ENCODE data around the gene SPAG5.

The SPAG5 gene

DNA sequence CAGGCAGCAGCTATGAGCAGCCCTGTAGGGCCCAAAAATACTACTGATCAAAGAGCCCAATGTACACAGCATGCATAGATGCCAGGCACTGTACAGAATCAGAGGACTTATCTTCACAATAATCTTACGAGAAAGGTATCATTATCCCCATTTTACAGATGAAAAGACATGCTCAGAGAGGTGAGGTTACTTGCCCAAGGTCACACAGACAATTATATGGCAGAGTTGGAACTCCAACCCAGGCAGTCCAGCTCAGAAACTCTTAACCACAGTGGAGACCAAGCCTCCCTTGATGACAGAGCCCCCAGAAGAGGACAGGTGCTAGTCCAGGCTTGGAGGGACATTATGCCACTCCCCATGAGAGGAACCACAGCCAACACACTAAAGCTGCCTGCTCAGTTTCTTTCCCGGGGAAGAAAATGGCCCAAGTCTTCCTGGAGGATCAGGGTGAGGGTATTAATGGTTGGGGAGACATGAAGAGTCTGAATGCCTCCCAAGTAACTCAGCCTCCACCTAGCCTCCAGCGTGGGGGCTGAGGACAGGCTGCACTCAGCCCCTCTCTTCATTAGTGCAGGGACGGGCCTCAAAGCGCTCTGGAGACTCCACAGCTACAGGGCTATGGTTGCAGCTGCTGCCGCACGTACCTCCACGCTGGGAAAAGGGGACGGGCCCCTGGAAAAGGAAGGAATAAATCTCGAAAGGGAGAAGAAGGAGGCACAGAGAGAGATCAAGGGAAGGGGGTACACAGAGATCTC, 47.2 kb downstream of the SPAG5 start:
- H3K27ac ChIP-seq (ENCODE audit: low read length, poor library complexity, severe bottlenecking), result peak overlapping the region; percentile 10
- no peak overlapping the region for H3K14ac ChIP-seq (ENCODE audit: low read length in 2 of 2)
- no peak overlapping the region for H2BK15ac ChIP-seq (ENCODE audit: low read depth, poor library complexity, severe bottlenecking)
- H2BK120ac ChIP-seq (ENCODE audit: low read depth, low read length), result no peak overlapping the region
- peak overlapping the region in 1 of 2 experiments; percentile 40 for H3K4ac ChIP-seq (ENCODE audit: low read depth in 1 of 2, low read length in 2 of 2)
- no peak overlapping the region for H2BK5ac ChIP-seq (ENCODE audit: low read depth, low read length, poor library complexity, severe bottlenecking)
- no peak overlapping the region for H4K8ac ChIP-seq (ENCODE audit: low read length)
- peak overlapping the region; percentile 80 to 81 for H3K4me3 ChIP-seq (ENCODE audit: insufficient read depth in 1 of 2, low read depth in 1 of 2, low read length in 2 of 2)
- 16% methylated on average over 10 of the region's 10 CpGs for WGBS
- H3K9ac ChIP-seq (ENCODE audit: low read length), result peak overlapping the region; percentile 78
- no peak overlapping the region for H4K91ac ChIP-seq (ENCODE audit: low read length)
- H2BK12ac ChIP-seq (ENCODE audit: low read length in 2 of 2), result no peak overlapping the region
- peaks cover 40 to 47% of the 10 kb centered on the region in 2 experiments for H3K36me3 ChIP-seq (ENCODE audit: control insufficient read depth in 1 of 2, insufficient read depth in 2 of 2, low read depth in 1 of 2, low read length in 2 of 2)
- H3K23ac ChIP-seq (ENCODE audit: low read length in 2 of 2), result no peak overlapping the region
- no peak overlapping the region for H2AFZ ChIP-seq (ENCODE audit: low read depth, low read length)
- peak overlapping the region; percentile 80 for H3K4me2 ChIP-seq (ENCODE audit: low read length, poor library complexity, severe bottlenecking)
- H3K18ac ChIP-seq (ENCODE audit: low read depth in 1 of 2, low read length in 2 of 2), result peak overlapping the region in 1 of 2 experiments; percentile 28
- peaks cover 31% of the 10 kb centered on the region for H3K79me1 ChIP-seq (replicated peaks; ENCODE audit: low read length, poor library complexity, severe bottlenecking)
- H3K9me3 ChIP-seq (ENCODE audit: control insufficient read depth, low read length), result no peaks in the 10 kb centered on the region
- no peak overlapping the region for H2AK5ac ChIP-seq (ENCODE audit: low read length, severe bottlenecking)
- DNase-seq, result peak; percentile 51
- peaks cover 12% of the 10 kb centered on the region for H3K4me1 ChIP-seq (ENCODE audit: control insufficient read depth, insufficient read depth, low read depth, low read length)
- H3K27me3 ChIP-seq (ENCODE audit: control insufficient read depth in 1 of 2, insufficient read depth in 1 of 2, low read length in 2 of 2), result no peaks in the 10 kb centered on the region

DNA sequence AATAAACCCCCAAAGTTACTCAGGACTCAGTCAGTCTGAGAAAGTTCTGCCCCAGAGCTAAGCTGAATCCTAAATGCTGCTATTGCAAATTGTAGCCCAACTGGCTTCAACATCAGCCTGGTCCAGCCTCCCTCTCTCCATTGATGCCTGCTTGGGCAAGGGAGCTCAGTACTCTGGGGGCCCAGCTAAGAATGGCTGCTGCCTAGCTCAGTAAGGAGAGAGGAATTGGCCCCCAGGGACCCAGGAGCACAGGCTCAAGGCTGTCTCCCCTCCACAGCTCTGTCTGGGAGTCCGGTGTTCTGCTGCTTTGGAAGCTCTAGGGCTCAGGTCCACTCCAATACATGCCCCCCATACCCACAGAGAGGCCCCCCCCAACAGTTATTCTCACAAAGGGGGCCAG, 48.0 kb downstream of the SPAG5 start:
- H3K9me3 ChIP-seq (ENCODE audit: control insufficient read depth, low read length), result no peaks in the 10 kb centered on the region
- no peak overlapping the region for H3K14ac ChIP-seq (ENCODE audit: low read length in 2 of 2)
- H2BK15ac ChIP-seq (ENCODE audit: low read depth, poor library complexity, severe bottlenecking), result no peak overlapping the region
- H3K4ac ChIP-seq (ENCODE audit: low read depth in 1 of 2, low read length in 2 of 2), result no peak overlapping the region
- H3K79me1 ChIP-seq (replicated peaks; ENCODE audit: low read length, poor library complexity, severe bottlenecking), result peaks cover 31% of the 10 kb centered on the region
- H3K27ac ChIP-seq (ENCODE audit: low read length, poor library complexity, severe bottlenecking), result no peak overlapping the region
- H2BK5ac ChIP-seq (ENCODE audit: low read depth, low read length, poor library complexity, severe bottlenecking), result no peak overlapping the region
- H2AFZ ChIP-seq (ENCODE audit: low read depth, low read length), result no peak overlapping the region
- no peaks in the 10 kb centered on the region for H3K27me3 ChIP-seq (ENCODE audit: control insufficient read depth in 1 of 2, insufficient read depth in 1 of 2, low read length in 2 of 2)
- peak overlapping the region in 1 of 2 experiments; percentile 81 for H3K4me3 ChIP-seq (ENCODE audit: insufficient read depth in 1 of 2, low read depth in 1 of 2, low read length in 2 of 2)
- H3K4me1 ChIP-seq (ENCODE audit: control insufficient read depth, insufficient read depth, low read depth, low read length), result peaks cover 12% of the 10 kb centered on the region
- no peak overlapping the region for H2AK5ac ChIP-seq (ENCODE audit: low read length, severe bottlenecking)
- H3K4me2 ChIP-seq (ENCODE audit: low read length, poor library complexity, severe bottlenecking), result no peak overlapping the region
- H3K23ac ChIP-seq (ENCODE audit: low read length in 2 of 2), result no peak overlapping the region
- WGBS, result no CpG with 5 or more reads among the region's 1 CpG
- no peak overlapping the region for H2BK12ac ChIP-seq (ENCODE audit: low read length in 2 of 2)
- no peak overlapping the region for H3K18ac ChIP-seq (ENCODE audit: low read depth in 1 of 2, low read length in 2 of 2)
- no peak for DNase-seq
- H4K8ac ChIP-seq (ENCODE audit: low read length), result no peak overlapping the region
- H3K9ac ChIP-seq (ENCODE audit: low read length), result no peak overlapping the region
- H2BK120ac ChIP-seq (ENCODE audit: low read depth, low read length), result no peak overlapping the region
- no peak overlapping the region for H4K91ac ChIP-seq (ENCODE audit: low read length)
- peaks cover 40 to 43% of the 10 kb centered on the region in 2 experiments for H3K36me3 ChIP-seq (ENCODE audit: control insufficient read depth in 1 of 2, insufficient read depth in 2 of 2, low read depth in 1 of 2, low read length in 2 of 2)

DNA sequence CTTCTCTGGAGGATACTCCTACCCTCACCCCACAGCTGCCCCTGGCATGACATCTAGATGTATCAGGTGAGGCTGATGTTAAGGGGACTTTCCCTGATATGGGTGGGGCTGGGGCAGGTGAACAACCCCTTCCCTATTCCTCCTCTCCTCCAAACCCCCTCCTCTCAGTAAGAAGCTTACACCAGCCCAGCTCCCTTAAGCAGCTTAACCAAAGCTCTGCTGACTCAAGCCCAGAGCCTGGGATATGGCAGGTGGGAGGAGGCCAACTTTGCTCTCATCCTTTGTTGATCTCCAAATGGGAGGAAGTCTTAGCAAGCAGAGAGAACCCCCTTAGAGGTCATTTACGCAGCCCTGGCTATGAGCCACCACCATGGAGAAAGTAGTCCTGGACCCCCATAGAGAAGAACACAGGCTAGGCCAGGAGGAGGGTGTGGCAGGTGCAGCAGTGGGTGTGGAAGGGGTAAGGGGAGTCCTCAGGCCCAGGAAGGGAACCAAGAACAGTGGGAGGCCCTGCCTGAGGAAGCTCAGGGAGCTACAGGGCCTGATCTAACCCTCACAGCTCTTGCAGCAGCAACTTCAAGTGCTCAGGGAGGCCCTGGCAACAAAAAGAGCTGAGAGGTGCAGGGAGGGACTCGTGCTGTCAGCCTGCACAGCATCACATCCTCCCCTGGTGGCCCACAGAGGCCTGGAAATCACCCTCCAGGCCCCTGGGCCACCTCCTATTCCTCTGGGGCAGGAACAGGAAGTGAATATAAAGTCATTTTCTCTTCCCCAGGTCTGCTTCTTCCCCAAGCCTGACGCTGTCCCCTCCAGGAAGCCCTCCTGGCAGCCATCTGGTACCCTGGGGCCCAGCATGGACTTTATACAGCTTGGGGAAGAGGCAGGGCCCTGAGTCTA, 49.3 kb downstream of the SPAG5 start:
- Histone ChIP-seq H3K4ac (ENCODE audit: low read depth in 1 of 2, low read length in 2 of 2) (no peak overlapping the region), H3K27ac (ENCODE audit: low read length, poor library complexity, severe bottlenecking) (no peak overlapping the region), H4K91ac (ENCODE audit: low read length) (no peak overlapping the region), H2AFZ (ENCODE audit: low read depth, low read length) (no peak overlapping the region), H2AK5ac (ENCODE audit: low read length, severe bottlenecking) (no peak overlapping the region), H4K8ac (ENCODE audit: low read length) (no peak overlapping the region), H2BK15ac (ENCODE audit: low read depth, poor library complexity, severe bottlenecking) (no peak overlapping the region), H3K27me3 (ENCODE audit: control insufficient read depth in 1 of 2, insufficient read depth in 1 of 2, low read length in 2 of 2) (no peaks in the 10 kb centered on the region), H3K14ac (ENCODE audit: low read length in 2 of 2) (no peak overlapping the region), H3K9ac (ENCODE audit: low read length) (no peak overlapping the region), H3K9me3 (ENCODE audit: control insufficient read depth, low read length) (no peaks in the 10 kb centered on the region), H3K4me2 (ENCODE audit: low read length, poor library complexity, severe bottlenecking) (no peak overlapping the region), H3K36me3 (ENCODE audit: control insufficient read depth in 1 of 2, insufficient read depth in 2 of 2, low read depth in 1 of 2, low read length in 2 of 2) (peaks cover 30 to 32% of the 10 kb centered on the region in 2 experiments), H2BK5ac (ENCODE audit: low read depth, low read length, poor library complexity, severe bottlenecking) (no peak overlapping the region), H3K23ac (ENCODE audit: low read length in 2 of 2) (peak overlapping the region in 1 of 2 experiments; percentile 19), H3K4me1 (ENCODE audit: control insufficient read depth, insufficient read depth, low read depth, low read length) (peaks cover 12% of the 10 kb centered on the region), H2BK12ac (ENCODE audit: low read length in 2 of 2) (no peak overlapping the region), H3K79me1 (replicated peaks; ENCODE audit: low read length, poor library complexity, severe bottlenecking) (peaks cover 31% of the 10 kb centered on the region), H3K18ac (ENCODE audit: low read depth in 1 of 2, low read length in 2 of 2) (no peak overlapping the region), H2BK120ac (ENCODE audit: low read depth, low read length) (no peak overlapping the region), H3K4me3 (ENCODE audit: insufficient read depth in 1 of 2, low read depth in 1 of 2, low read length in 2 of 2) (no peak overlapping the region)
- no peak for DNase-seq
- WGBS, result 56% methylated on average over 3 of the region's 3 CpGs

All from mesenchymal stem cell (in vitro differentiated cells and primary cell).